Astrocyte of the spinal cord (primary cell): Measurements from ENCODE around the gene PPT1.

Source experiments
- DNase-seq: peaks from one replicate; pipeline ENCODE4 v3.0.0; 2011; ENCODE audit warnings: low read depth, low spot score
- H3K4me3 ChIP-seq: 2 replicates; pipeline ENCODE4 v1.5.1; 2011; ENCODE audit warnings: low read depth, mild to moderate bottlenecking, low read length, moderate library complexity
- in situ Hi-C: cut with HindIII; loops from 2 replicates; pipeline ENCODE4 v1.10.0; 2017; ENCODE audit warnings: low sequenced_read_pairs
- TF ChIP-seq, protein P1 (sequence below): IDR thresholded peaks from 2 replicates; pipeline ENCODE4 v1.5.1; 2012; ENCODE audit warnings: low read depth, mild to moderate bottlenecking, low read length, inconsistent platforms

The PPT1 gene

DNA sequence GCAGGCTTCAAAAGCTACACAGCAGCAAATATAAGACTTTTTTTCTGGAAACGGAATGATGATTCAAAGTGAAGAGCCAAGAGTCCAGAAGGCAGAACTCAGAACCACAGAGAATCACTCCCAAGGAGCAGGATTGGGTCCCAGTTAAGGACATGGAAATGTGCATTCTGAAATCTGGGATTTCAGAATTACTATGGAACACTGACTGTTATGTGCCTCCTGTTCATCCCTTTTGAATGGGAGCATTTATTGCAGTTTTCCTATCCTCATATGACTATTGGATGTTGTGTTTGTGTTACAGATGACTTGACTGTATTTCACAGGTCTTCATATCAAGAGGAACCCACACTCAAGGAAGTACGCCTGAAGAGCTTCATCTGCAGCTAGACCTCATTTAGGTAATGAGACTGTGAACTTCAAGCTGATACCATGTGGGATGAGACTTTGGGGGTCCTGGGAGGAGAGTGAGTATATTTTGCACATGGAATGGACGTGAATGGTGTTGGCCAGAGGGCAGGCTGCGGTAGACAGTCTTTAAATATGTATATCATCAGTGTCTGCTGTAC, 73.6 kb downstream of the PPT1 start:
- TF ChIP-seq, protein P1, sequence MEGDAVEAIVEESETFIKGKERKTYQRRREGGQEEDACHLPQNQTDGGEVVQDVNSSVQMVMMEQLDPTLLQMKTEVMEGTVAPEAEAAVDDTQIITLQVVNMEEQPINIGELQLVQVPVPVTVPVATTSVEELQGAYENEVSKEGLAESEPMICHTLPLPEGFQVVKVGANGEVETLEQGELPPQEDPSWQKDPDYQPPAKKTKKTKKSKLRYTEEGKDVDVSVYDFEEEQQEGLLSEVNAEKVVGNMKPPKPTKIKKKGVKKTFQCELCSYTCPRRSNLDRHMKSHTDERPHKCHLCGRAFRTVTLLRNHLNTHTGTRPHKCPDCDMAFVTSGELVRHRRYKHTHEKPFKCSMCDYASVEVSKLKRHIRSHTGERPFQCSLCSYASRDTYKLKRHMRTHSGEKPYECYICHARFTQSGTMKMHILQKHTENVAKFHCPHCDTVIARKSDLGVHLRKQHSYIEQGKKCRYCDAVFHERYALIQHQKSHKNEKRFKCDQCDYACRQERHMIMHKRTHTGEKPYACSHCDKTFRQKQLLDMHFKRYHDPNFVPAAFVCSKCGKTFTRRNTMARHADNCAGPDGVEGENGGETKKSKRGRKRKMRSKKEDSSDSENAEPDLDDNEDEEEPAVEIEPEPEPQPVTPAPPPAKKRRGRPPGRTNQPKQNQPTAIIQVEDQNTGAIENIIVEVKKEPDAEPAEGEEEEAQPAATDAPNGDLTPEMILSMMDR = no peak
- no peak overlapping the region for H3K4me3 ChIP-seq
- in situ Hi-C loops = no loop called here
- no peak for DNase-seq
